ENCODE results near the gene CUX1. TPM values are rescaled to one million over a fixed set of nuclear protein-coding genes. Genes with fewer than 3 reads are reported as not detected.

The CUX1 gene
- total RNA-seq, 4 donors from 2014 or later, result 56.9 to 124 (median 93.2) TPM

GRCh38 chr7:101780281-101780680 lies 37.1 kb upstream of the CUX1 start:
- intact Hi-C loops (cut with DNase I; ENCODE audit: low total_unique reads), result no loop called here
- no peak for TF ChIP-seq CTCF (IDR thresholded peaks at IDR 0.05)
- TF ChIP-seq POLR2A (IDR thresholded peaks at IDR 0.05), result no peak
- TF ChIP-seq POLR2AphosphoS5 (IDR thresholded peaks at IDR 0.05), result no peak
- TF ChIP-seq EP300 (IDR thresholded peaks at IDR 0.05; ENCODE audit: low read depth), result no peak

GRCh38 chr7:101781439-101781838 lies 36.0 kb upstream of the CUX1 start:
- H3K4me1 ChIP-seq, result peaks cover 0 to 6% (median 2%) of the 10 kb centered on the region in 4 donors
- no peaks in the 10 kb centered on the region for H3K36me3 ChIP-seq
- WGBS, 2 donors (ENCODE audit: low coverage in 1 of 2), result 88 to 100% methylated on average over 2 to 8 of the region's 8 CpGs
- no peak overlapping the region for H3K27ac ChIP-seq
- H3K4me3 ChIP-seq, result no peak overlapping the region
- in situ Hi-C loops (cut with MboI; ENCODE audit: low pct_ligation_motif_present in 1 of 4, low pct_unique_long_range_greater_than_20kb in 1 of 4, low sequenced_read_pairs in 3 of 4), result no loop called here
- DNase-seq, result no peak
- TF ChIP-seq POLR2A (IDR thresholded peaks at IDR 0.05) (no peak), POLR2AphosphoS5 (IDR thresholded peaks at IDR 0.05) (no peak), CTCF (IDR thresholded peaks at IDR 0.05) (no peak), EP300 (IDR thresholded peaks at IDR 0.05; ENCODE audit: low read depth) (no peak)
- no peaks in the 10 kb centered on the region for H3K27me3 ChIP-seq
- H3K9me3 ChIP-seq, result no peaks in the 10 kb centered on the region
- intact Hi-C loops (cut with DNase I; ENCODE audit: low total_unique reads), result no loop called here

More at GRCh38 chr7:101780281-101780680, 37.1 kb upstream of the CUX1 start:
- H3K27ac ChIP-seq, result no peak overlapping the region
- H3K4me3 ChIP-seq, result no peak overlapping the region
- DNase-seq, result no peak
- no peaks in the 10 kb centered on the region for H3K36me3 ChIP-seq
- WGBS, 2 donors (ENCODE audit: low coverage in 1 of 2), result 52% methylated on average over 3 of the region's 3 CpGs; no CpG with 5 or more reads in 1 of the 2 donors
- in situ Hi-C loops (cut with MboI; ENCODE audit: low pct_ligation_motif_present in 1 of 4, low pct_unique_long_range_greater_than_20kb in 1 of 4, low sequenced_read_pairs in 3 of 4), result no loop called here
- H3K4me1 ChIP-seq, result peaks cover 0 to 6% (median 2%) of the 10 kb centered on the region in 4 donors
- H3K9me3 ChIP-seq, result no peaks in the 10 kb centered on the region
- no peaks in the 10 kb centered on the region for H3K27me3 ChIP-seq

GRCh38 chr7:101782476-101782875 lies 35.0 kb upstream of the CUX1 start:
- Histone ChIP-seq H3K27me3 (no peaks in the 10 kb centered on the region), H3K27ac (no peak overlapping the region), H3K9me3 (no peaks in the 10 kb centered on the region), H3K4me3 (no peak overlapping the region), H3K4me1 (peaks cover 0 to 6% (median 2%) of the 10 kb centered on the region in 4 donors), H3K36me3 (no peaks in the 10 kb centered on the region)
- in situ Hi-C loops (cut with MboI; ENCODE audit: low pct_ligation_motif_present in 1 of 4, low pct_unique_long_range_greater_than_20kb in 1 of 4, low sequenced_read_pairs in 3 of 4), result no loop called here
- no peak for TF ChIP-seq EP300 (IDR thresholded peaks at IDR 0.05; ENCODE audit: low read depth)
- TF ChIP-seq CTCF (IDR thresholded peaks at IDR 0.05), result no peak
- 93% methylated on average over 3 of the region's 3 CpGs; no CpG with 5 or more reads in 1 of the 2 donors for WGBS, 2 donors (ENCODE audit: low coverage in 1 of 2)
- intact Hi-C loops (cut with DNase I; ENCODE audit: low total_unique reads), result no loop called here
- DNase-seq, result no peak

- DNase-seq, result no peak
- intact Hi-C loops (cut with DNase I; ENCODE audit: low total_unique reads) (no loop called here), in situ Hi-C loops (cut with MboI; ENCODE audit: low pct_ligation_motif_present in 1 of 4, low pct_unique_long_range_greater_than_20kb in 1 of 4, low sequenced_read_pairs in 3 of 4) (no loop called here)
- TF ChIP-seq CTCF (IDR thresholded peaks at IDR 0.05) (no peak), POLR2A (IDR thresholded peaks at IDR 0.05) (no peak), POLR2AphosphoS5 (IDR thresholded peaks at IDR 0.05) (no peak), EP300 (IDR thresholded peaks at IDR 0.05; ENCODE audit: low read depth) (no peak)
- H3K27me3 ChIP-seq, result no peaks in the 10 kb centered on the region
- H3K9me3 ChIP-seq, result no peaks in the 10 kb centered on the region
- no peak overlapping the region for H3K27ac ChIP-seq
- peaks cover 0 to 6% (median 2%) of the 10 kb centered on the region in 4 donors for H3K4me1 ChIP-seq
- WGBS, 2 donors (ENCODE audit: low coverage in 1 of 2), result 77 to 83% methylated on average over 2 to 3 of the region's 3 CpGs
- no peaks in the 10 kb centered on the region for H3K36me3 ChIP-seq
- no peak overlapping the region for H3K4me3 ChIP-seq
These were observed 34.5 kb upstream of the CUX1 start for GRCh38 chr7:101782896-101783295.
